HG03066 (cell line): ENCODE measurements around the gene VPS39.

Source experiments
- ATAC-seq: cut with Tn5 transposase; IDR thresholded peaks from one replicate; pipeline ENCODE4 v1.9.1; 2021; ENCODE audit warnings: low read depth; ENCODE audit not compliant: unreplicated experiment

The VPS39 gene

DNA sequence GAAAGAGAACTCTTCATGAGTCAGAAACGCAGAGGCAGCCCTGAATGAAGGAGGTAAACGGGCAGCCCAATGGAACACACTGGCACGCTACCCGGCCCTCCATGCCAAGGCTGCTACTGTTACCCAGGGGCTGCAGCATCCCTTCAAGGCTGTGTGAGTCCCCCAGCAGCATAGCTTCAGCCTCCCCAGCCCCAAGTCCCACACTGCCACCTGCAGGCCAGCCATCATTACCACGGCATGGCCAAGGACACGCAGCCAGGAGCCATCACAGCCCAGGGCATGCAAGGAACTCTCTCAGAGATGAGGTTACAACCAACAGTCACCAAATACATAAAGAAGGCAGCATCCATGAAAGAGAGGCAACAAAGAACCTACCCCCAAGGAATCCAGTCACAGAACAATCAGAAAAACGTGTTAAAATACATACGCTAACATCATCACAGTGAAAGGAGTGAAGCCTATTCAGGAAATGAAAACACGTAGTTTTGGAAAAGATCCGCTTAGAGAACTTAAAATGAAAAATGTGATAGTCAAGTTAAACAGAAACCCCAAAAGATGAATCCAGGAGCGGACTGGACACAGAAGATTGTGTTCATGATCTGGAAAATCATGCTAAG, 74.1 kb downstream of the VPS39 start:
- no peak for ATAC-seq

DNA sequence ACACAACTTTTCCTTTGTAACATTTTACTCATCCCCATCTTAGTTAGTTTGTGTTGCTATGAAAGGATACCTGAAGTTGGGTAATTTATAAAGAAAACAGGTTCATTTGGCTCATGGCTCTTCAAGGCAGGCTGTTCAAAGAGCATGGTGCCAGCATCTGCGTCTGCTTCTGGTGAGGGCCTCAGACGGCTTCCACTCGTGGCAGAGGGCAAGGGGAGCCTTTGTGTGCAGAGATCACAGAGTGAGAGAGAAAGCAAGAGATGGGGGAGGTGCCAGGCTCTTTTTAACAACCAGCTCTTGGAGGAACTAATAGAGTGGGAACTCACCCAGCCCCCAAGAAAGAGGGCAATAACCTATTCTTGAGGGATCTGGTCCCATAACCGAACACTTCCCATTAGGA, 74.7 kb downstream of the VPS39 start:
- ATAC-seq, result no peak

DNA sequence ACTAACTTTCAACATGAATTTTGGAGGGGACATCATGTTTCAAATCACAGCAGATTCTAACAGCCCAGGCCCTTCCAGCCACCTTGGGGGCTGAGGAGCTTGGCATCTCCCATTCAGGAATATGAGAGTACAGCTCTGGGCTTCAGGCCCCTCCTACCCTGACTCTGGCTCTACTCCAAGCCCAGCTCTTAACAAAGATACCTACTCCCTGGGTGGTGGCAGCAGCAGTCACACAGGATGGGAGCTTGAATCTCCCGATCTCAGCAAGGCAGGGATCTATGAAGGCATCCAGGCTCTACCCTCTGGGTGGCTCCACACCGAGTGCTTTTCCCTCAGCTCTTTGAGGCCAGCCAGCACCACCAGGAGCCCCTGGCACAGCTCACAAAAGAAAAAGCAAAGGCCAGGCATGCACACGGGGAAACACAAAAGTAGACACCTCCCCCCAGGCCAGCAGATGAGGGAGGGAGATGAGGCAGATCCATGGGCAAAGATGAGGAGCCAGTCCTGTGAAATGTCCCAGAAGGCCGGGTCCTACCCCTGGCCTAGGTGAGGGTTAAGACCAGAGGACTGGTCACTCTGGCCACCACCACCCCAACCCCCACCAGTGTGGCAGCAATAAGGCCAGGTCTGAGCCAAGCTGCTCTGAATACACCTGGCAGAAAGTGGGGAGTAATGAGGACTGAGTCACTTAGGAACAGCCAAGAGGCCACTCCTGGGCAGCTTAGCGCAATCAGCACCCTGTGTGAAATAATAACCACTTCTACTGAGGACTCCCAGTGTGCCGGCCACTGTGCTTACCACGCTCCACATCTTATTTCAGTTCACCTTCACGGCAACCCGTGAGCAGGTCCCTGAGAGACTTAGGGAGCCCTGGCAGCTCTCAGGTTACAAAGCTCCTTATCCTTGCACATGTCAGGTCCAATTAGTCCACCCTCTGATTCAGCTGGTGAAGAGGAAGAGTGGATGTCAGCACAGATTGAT, 76.0 kb downstream of the VPS39 start:
- no peak for ATAC-seq

DNA sequence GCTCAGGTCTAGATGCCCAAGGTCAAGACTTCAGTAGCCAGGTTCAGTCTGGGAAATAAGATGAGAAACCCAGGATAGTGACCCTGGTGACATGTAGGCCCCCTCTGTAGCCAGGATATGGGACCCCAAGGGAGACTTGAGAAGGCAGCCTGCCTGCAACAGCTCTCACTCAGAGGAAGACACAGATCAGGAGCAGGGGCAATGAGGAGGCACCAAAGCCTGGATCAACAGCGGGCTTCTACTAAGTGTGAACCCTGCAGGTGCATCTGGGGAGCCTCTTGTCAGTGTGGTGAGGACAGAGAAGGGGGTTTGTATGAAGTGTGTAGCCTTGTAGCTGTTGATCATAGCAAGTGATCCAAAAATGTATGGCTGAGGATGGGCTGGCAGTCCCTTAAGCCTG, 77.1 kb downstream of the VPS39 start:
- no peak for ATAC-seq

DNA sequence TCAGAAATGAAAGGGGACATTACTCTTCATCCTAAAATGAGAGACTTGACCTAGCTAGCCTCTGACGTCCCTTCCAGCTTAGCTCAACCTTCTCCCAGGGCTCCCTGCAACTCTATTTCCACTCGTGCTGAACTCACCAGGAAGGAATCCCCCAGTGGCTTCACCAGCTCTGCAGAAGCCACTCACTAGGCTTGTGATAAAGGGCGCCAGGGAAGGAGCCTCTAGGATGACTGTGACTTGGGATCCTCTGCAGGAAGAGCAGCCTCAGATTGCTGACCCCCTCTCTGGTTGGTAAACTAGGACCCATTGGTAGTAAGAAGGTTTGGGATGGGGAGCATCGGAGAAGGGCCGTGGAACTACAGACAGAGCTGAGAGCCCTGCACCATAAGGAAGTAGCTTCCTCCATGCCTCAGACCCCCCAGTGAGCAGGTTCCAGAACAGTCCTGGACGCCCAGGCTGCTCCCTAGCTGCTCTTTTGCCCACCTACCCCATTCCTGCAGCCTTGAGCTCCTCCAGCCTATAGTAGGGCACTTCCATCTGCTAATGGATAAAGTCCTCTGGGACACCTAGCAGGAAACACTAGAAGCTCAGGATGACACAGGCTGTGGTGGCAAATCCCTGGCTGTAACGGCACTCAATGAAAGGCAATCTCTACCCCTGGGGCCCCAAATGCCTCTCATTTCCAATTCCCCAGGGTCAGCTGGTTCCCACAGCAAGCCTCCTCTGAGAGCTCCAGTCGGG, 77.7 kb downstream of the VPS39 start:
- ATAC-seq, result no peak

DNA sequence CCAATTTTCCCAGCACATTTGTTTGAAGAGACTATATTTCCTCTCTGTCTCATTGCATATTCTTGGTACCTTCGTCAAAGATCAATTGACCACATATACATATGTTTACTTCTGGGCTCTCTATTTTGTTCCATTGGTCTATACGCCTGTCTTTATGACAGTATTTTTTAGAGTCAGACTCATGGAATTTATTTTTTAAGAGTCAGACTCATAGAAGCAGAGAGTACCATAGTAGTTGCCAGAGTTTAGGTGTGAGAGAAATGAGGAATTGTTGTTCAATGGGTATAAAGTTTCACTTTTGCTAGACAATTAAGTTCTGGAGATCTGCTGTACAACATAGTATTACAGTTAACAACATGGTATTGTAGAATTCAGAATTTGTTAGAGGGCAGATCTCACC, 78.7 kb downstream of the VPS39 start:
- no peak for ATAC-seq

DNA sequence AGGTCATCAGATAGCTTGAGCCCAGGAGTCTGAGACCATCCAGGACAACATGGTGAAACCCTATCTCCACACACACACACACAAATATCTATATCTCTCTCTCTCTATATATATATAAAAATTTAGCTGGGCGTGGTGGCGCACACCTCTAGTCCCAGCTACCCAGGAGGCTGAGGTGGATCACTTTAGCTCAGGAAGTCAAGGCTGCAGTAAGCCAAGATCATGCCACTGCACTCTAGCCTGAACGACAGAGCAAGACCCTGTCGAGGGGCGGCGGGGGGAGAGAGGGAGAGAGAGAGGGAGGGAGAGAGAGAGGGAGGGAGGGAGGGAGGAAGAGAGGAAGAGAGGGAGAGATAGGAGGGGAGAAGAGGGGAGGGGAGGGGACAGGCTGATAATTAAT, 79.6 kb downstream of the VPS39 start:
- ATAC-seq, result no peak

DNA sequence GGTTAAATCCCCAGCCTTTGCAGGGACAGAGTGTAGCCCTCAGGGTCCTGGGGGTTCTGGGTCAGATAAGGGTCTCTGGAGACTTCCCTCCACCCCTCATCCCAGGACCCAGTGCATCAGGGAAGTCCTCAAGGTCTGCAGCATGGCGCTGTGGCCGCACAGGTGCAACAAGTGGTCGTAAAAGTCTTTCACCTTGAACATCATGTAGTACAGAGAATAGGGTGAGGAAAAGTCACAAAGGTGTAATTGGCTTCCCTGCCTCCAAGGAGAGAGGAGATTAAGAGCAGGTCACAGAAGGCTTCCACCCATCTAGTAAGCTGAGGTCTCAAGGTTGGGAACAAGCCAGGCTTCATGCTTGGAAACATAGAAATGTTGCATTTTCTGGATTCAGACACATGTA, 84.6 kb downstream of the VPS39 start:
- ATAC-seq, result no peak

DNA sequence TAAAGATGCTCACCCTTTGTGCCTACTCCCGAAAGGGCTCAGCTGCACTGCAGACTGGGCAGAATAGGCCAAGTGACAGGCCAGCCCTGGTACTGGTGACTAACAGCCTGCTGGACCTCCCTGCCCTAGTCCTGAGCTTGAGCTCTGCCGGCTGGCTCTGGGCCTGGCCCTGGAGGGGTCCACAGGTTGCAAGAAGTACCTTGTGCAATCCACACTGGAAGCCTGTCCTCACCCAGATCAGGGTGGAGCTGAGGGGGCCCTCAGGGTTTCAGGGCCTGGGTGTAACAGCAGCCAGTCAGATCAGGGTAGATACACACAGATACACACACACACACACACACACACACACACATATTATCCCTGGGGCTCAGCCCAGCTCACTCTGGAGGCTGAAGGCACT, 86.4 kb downstream of the VPS39 start:
- ATAC-seq, result no peak

DNA sequence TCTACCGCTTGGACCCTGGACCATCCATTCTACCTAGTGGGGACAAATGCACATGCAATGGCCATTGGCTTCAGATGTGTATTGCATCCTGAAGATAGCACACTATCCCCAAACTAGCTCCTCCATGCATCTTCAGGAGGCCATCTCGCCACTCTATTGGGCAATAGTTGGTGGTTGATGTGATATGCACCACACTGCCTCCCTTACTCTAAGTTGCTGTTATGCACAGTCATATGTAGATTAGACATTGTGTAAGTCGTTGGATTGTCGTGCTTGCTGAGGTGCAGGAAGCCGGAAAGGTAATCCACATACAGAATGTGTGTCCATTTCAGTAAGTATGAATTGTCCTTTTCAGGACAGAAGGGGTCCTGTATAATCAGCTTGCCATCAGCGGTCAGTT, 87.1 kb downstream of the VPS39 start:
- no peak for ATAC-seq

DNA sequence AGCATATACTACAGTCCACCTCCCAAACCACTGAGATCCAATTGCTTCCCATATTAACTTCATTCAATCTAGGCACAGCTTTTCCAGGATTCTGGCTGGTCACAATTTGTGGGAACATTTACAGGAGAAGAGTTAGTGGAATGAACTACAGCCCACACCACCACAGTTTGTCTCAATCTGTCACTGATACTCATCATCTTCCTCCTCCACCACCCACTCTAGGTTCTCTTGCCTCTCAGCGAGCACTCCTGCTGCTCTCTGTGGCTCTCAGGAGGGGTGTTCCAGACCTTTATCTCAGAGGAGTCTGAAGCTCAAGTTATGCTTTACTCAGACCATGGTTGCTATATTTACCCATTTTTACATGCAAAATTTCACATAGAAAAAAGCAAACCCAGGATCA, 87.8 kb downstream of the VPS39 start:
- no peak for ATAC-seq

DNA sequence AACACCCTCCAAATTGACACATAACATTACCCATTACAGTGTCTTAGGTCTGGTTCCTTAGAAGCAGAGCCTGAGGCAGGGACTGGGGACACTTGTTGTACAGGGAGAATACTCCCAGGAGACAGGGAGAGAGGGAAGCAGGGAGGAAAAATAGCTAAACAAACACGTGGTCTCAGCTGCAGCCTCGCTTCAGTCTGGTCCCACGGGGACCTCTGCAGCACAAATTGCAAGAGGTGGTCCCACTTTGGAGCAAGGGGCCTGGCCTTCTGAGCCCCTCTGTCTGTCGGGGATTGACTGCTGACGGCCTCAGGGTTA, 88.7 kb downstream of the VPS39 start:
- no peak for ATAC-seq

DNA sequence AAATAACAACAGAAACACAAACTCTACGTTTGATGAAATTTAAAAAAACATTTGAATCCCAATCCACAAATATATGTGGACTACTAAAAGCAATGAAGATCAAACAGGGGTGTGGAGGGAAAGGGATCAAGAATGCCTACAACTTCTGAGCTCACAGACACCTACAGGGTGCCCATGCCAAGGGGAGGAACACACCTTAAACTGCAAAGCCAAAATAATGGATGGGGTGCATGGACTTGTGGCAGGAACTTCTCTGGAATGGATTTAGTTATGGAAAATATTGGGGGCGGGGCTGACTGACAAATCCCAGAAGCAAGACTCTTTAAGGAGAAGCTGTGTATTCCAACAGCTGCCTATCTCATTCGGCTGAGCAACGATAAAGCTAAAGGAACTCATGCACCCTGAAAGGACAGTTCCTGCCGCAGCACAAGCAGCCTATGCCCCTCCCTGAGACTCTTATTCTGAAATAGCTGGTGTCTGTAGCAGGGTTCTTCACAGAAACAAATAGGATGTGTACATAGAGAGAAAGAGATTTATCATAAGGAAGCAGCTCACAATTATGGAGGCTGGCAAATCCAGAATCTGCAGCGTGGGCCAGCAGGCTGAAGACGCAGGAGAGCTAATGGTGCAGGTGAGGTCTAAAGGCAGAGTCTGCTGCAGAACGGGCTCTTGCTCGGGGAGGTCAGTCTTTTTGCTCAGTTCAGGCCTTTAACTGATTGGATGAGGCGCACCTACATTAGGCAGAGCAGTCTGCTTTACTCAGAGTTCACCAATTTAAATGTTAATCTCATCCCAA, 89.3 kb downstream of the VPS39 start:
- no peak for ATAC-seq

DNA sequence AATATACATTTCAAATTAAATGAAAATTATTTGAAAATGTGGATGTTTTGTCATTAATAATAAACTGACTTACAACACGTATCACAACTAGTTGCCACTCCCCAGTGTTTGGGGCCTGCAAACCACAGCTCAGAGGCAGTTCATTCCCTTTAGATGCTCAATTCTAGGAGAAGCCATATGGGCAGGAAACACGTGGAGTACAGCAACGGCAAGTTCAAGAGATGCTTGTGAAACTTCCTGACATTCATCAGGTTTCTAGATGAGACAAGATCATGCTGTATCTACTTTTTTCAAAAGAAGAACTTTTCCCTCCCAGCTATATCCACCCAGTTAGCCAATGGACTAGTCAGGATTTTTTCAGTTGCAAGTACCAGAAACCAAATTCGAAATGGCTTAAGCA, 96.2 kb downstream of the VPS39 start:
- ATAC-seq, result no peak

DNA sequence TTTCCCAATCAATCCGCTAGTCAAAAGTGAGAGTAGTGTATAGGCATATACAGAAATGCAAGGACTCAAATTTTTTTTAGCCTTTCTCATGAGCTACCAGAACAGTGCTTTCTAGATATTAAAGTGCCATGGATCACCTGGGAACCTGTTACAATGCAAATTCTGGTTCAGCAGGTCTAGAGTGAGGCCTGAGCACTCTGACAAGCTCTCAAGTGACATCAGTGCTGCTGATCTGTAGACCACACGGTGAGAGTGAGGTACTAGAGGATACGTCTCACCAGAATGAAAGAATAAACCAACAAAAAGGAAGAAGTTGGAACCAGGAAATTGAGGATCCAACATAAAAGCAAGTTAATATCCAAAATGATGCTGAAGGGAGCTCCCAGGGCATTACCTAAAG, 97.7 kb downstream of the VPS39 start:
- no peak for ATAC-seq

DNA sequence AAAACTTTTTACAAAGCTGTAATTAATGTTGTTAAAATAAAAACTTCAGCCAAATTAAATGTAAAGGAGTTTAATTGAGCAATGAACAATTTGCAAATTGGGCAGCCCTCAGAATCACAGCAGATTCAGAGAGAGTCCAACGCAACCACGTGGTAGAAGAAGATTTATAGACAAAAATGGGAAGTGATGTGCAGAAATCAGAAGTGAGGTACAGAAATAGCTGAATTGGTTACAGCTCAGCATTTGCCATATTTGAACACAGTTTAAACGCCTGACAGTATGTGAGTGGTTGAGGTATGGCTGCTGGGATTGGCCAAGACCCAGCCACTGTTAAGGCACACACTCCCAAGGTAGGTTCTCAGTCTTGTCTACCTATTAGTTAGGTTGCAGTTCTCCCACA, 99.3 kb downstream of the VPS39 start:
- ATAC-seq, result no peak
